Measurements from ENCODE around the gene TEX14.

Gene TEX14

DNA sequence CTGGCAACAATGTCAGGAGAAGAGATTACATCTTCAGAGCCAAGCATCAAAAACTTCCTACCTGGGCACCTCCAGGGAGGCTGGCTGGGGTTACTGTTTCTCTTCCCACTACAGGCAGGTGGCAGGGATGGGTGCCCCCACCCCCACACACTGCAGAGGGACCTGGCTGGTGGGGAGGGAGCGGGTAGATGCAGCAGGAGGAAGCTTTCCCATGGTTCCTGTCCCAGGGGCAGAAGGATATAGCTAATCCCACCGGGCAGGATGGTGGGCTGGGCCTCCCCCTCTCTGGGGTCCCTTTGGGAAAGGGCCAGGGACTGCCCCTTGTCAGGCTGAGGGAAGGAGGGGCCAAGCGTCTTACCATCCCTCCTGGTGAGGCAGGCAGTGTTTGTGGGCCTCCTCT is 160.7 kb downstream of the TEX14 start:
- TF ChIP-seq, protein P1, sequence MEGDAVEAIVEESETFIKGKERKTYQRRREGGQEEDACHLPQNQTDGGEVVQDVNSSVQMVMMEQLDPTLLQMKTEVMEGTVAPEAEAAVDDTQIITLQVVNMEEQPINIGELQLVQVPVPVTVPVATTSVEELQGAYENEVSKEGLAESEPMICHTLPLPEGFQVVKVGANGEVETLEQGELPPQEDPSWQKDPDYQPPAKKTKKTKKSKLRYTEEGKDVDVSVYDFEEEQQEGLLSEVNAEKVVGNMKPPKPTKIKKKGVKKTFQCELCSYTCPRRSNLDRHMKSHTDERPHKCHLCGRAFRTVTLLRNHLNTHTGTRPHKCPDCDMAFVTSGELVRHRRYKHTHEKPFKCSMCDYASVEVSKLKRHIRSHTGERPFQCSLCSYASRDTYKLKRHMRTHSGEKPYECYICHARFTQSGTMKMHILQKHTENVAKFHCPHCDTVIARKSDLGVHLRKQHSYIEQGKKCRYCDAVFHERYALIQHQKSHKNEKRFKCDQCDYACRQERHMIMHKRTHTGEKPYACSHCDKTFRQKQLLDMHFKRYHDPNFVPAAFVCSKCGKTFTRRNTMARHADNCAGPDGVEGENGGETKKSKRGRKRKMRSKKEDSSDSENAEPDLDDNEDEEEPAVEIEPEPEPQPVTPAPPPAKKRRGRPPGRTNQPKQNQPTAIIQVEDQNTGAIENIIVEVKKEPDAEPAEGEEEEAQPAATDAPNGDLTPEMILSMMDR (IDR thresholded peaks at IDR 0.05; ENCODE audit: low read length, missing control alignments): no peak
- peak overlapping the region; percentile 56 for H3K4me3 ChIP-seq (replicated peaks; ENCODE audit: low read depth, low read length)
- no peak for DNase-seq (ENCODE audit: low read depth)

DNA sequence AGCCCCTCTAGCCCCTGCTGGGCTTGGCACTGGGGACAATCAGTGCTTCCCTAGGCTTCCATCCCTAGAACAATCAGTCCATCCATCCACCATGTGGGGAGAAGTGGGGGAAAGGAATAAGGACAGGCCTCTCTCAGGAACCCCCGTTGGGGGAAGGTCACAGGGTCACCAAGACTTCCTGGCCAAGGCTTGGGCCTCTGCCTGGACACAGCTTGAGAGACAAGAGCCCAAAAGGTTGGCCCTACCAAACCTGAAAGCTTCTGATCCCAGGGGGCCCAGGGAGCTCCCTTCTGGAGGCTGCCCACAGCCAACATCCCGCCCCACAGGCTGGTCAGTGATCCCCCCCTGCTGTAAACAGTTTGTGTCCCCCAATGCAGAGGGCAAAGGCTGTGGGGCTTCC is 161.2 kb downstream of the TEX14 start:
- no peak overlapping the region for H3K4me3 ChIP-seq (replicated peaks; ENCODE audit: low read depth, low read length)
- TF ChIP-seq, protein P1 (IDR thresholded peaks at IDR 0.05; ENCODE audit: low read length, missing control alignments): no peak
- DNase-seq (ENCODE audit: low read depth): no peak

DNA sequence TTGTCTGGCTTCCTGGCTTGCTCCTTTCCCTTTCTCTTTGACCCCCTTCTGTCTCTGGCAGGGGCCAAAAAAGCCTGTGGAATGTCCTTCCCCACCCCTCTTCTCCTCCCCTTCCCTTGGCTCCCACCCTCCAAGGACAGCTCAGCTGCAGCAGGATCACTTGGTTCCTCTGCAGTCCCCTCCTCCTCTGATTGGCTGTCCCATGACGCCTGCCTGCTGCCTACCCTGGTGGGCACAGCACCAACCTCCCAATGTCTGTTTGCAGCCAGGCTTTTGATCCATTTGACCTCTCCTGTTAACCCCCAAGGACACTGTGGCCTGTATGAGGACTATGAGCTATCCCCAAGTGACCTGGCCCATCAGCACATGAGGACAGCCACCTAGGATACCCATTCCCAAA is 162.6 kb downstream of the TEX14 start:
- DNase-seq (ENCODE audit: low read depth): peak; percentile 27
- no peak overlapping the region for H3K4me3 ChIP-seq (replicated peaks; ENCODE audit: low read depth, low read length)
- TF ChIP-seq, protein P1 (IDR thresholded peaks at IDR 0.05; ENCODE audit: low read length, missing control alignments): no peak

GRCh38 chr17:58528443-58528842 is 163.4 kb downstream of the TEX14 start:
- H3K4me3 ChIP-seq (replicated peaks; ENCODE audit: low read depth, low read length): no peak overlapping the region
- DNase-seq (ENCODE audit: low read depth): no peak

GRCh38 chr17:58527949-58528348 is 163.9 kb downstream of the TEX14 start:
- TF ChIP-seq, protein P1 (IDR thresholded peaks at IDR 0.05; ENCODE audit: low read length, missing control alignments): no peak

More at GRCh38 chr17:58528443-58528842, 163.4 kb downstream of the TEX14 start:
- TF ChIP-seq, protein P1 (IDR thresholded peaks at IDR 0.05; ENCODE audit: low read length, missing control alignments): no peak

DNA sequence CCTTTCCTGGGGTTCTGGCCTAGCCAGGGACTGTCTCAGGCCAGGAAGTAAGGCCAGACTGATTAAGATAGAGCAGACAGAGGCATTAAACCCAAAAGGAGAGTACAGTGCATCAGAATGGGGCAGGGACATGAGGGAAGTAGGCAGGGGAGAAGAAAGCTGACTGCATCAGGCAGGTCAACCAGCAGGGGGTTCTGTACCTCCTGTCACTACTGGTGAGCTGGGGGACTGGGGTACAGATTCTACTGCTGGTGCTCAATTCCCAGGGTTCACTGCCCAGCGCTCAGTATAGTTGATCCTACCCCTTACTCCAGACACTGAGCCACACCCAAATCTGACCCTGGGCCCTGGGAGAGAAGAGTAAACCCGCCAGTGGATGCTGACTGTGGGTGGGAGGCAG is 164.5 kb downstream of the TEX14 start:
- H3K4me3 ChIP-seq (replicated peaks; ENCODE audit: low read depth, low read length): peak overlapping the region; percentile 46
- TF ChIP-seq, protein P1 (IDR thresholded peaks at IDR 0.05; ENCODE audit: low read length, missing control alignments): peak; percentile 37
- DNase-seq (ENCODE audit: low read depth): peak; percentile 17

More at GRCh38 chr17:58527949-58528348, 163.9 kb downstream of the TEX14 start:
- peak; percentile 78 for DNase-seq (ENCODE audit: low read depth)
- H3K4me3 ChIP-seq (replicated peaks; ENCODE audit: low read depth, low read length): no peak overlapping the region

DNA sequence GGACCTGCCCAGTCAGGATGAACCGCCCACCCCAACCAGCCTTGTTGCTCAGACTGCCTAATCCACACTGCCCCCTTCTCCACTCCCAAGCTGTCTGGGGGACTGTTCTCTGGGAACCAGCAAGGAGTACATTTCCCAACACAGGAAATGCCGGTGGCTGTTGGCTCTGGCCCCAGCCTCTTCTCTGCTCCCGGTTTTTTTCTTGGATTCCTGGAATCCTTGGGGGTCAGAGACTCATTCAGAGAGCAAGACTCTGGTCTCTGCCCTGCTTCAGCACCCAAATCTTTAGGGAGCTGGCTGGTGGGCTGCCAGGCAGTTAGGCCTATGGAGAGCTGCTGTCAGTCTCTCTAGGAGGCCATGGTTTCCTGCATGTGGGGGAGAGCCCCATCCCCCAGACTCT is 166.6 kb downstream of the TEX14 start:
- peak overlapping the region; percentile 46 for H3K4me3 ChIP-seq (replicated peaks; ENCODE audit: low read depth, low read length)
- peak; percentile 97 for DNase-seq (ENCODE audit: low read depth)

More for the DNA sequence above, 166.6 kb downstream of the TEX14 start:
- TF ChIP-seq, protein P1 (IDR thresholded peaks at IDR 0.05; ENCODE audit: low read length, missing control alignments): peak; percentile 8
